SU-DHL-6 (cell line): ENCODE data around the gene DCDC1.

Experiments used
- EZH2phosphoT487 ChIP-seq: fragments of 200-600 bp; sonication (generic), shearing (Covaris generic); conservative IDR thresholded peaks from 2 replicates; pipeline ENCODE4 v1.6.1; 2018; ENCODE audit warnings: mild to moderate bottlenecking, antibody characterized with exemption, low read length, moderate library complexity, mixed read lengths
- TF ChIP-seq, protein P1 (sequence below): fragments of 200-600 bp; sonication (generic); IDR thresholded peaks from one replicate; pipeline ENCODE4 v1.5.1; 2017; ENCODE audit warnings: antibody characterized with exemption, mild to moderate bottlenecking, low read length, moderate library complexity; ENCODE audit not compliant: insufficient read depth, poor library complexity, severe bottlenecking

DNA sequence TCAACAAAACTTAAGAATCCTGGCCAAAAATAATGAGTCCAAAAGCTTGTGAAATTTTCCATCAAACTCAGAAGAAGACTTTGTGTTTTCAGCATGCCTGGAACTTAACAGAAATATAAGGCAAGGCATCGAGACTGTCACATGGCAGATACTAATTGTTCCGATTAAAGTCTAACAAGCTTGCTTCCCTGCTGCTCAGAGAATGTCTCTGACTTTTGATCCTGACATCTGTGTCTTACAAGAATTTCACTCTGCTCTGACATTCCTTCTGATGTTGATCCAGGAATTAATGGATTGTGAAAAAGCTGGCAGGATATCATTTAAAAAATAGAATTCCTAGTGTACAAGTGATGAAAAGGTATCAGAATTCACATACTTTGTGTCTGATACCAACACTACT lies 170.2 kb downstream of the DCDC1 start:
- TF ChIP-seq, protein P1, sequence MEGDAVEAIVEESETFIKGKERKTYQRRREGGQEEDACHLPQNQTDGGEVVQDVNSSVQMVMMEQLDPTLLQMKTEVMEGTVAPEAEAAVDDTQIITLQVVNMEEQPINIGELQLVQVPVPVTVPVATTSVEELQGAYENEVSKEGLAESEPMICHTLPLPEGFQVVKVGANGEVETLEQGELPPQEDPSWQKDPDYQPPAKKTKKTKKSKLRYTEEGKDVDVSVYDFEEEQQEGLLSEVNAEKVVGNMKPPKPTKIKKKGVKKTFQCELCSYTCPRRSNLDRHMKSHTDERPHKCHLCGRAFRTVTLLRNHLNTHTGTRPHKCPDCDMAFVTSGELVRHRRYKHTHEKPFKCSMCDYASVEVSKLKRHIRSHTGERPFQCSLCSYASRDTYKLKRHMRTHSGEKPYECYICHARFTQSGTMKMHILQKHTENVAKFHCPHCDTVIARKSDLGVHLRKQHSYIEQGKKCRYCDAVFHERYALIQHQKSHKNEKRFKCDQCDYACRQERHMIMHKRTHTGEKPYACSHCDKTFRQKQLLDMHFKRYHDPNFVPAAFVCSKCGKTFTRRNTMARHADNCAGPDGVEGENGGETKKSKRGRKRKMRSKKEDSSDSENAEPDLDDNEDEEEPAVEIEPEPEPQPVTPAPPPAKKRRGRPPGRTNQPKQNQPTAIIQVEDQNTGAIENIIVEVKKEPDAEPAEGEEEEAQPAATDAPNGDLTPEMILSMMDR: no peak
- TF ChIP-seq EZH2phosphoT487: no peak
